ENCODE data around the gene JPT1. TPM values are rescaled to one million over a fixed set of nuclear protein-coding genes. Genes with fewer than 3 reads are reported as not detected.

Gene JPT1
- polyA plus RNA-seq, 3 donors: 79.8 to 83.9 (median 83.4) TPM

- no peak for DNase-seq (ENCODE audit: low read depth in 3 of 3, low spot score in 2 of 3)
Observed at GRCh38 chr17:75108193-75108592, 46.1 kb downstream of the JPT1 start.

- no peak for DNase-seq (ENCODE audit: low read depth in 3 of 3, low spot score in 2 of 3)
Observed at GRCh38 chr17:75105126-75106080, 48.9 kb downstream of the JPT1 start.

- DNase-seq (ENCODE audit: low read depth in 3 of 3, low spot score in 2 of 3): no peak
Observed at GRCh38 chr17:75103601-75104554, 50.4 kb downstream of the JPT1 start.

GRCh38 chr17:75102385-75102821 is 51.9 kb downstream of the JPT1 start:
- DNase-seq (ENCODE audit: low read depth in 3 of 3, low spot score in 2 of 3): no peak

GRCh38 chr17:75099881-75100595 is 54.3 kb downstream of the JPT1 start:
- DNase-seq (ENCODE audit: low read depth in 3 of 3, low spot score in 2 of 3): no peak

- DNase-seq (ENCODE audit: low read depth in 3 of 3, low spot score in 2 of 3): no peak
Observed at GRCh38 chr17:75098861-75099260, 55.5 kb downstream of the JPT1 start.

- DNase-seq (ENCODE audit: low read depth in 3 of 3, low spot score in 2 of 3): no peak
Observed at GRCh38 chr17:75097865-75098264, 56.4 kb downstream of the JPT1 start.

GRCh38 chr17:75096082-75096625 is 58.2 kb downstream of the JPT1 start:
- DNase-seq (ENCODE audit: low read depth in 3 of 3, low spot score in 2 of 3): no peak

- DNase-seq (ENCODE audit: low read depth in 3 of 3, low spot score in 2 of 3): no peak
Observed at GRCh38 chr17:75094871-75095399, 59.4 kb downstream of the JPT1 start.

- DNase-seq (ENCODE audit: low read depth in 3 of 3, low spot score in 2 of 3): no peak
Observed at GRCh38 chr17:75093548-75094158, 60.7 kb downstream of the JPT1 start.

GRCh38 chr17:75091855-75092327 is 62.4 kb downstream of the JPT1 start:
- no peak for DNase-seq (ENCODE audit: low read depth in 3 of 3, low spot score in 2 of 3)

GRCh38 chr17:75090871-75091854 is 63.1 kb downstream of the JPT1 start:
- no peak for DNase-seq (ENCODE audit: low read depth in 3 of 3, low spot score in 2 of 3)

- DNase-seq (ENCODE audit: low read depth in 3 of 3, low spot score in 2 of 3): no peak
Observed at GRCh38 chr17:75088465-75089417, 65.6 kb downstream of the JPT1 start.

GRCh38 chr17:75087558-75088453 is 66.5 kb downstream of the JPT1 start, which contains the start of gene SLC16A5:
TSS of gene SLC16A5 (plus strand) at chr17:75087954. CDS start at chr17:75093637, 5,683 bp downstream.
- peak in 2 of 3 donors; percentile 69 to 77 for DNase-seq (ENCODE audit: low read depth in 3 of 3, low spot score in 2 of 3)

- DNase-seq (ENCODE audit: low read depth in 3 of 3, low spot score in 2 of 3): no peak
Observed at GRCh38 chr17:75087182-75087557, 67.1 kb downstream of the JPT1 start.
